WTC11 (cell line): Measurements from ENCODE around the gene AHRR. TPM values are rescaled to one million over a fixed set of nuclear protein-coding genes. Genes with fewer than 3 reads are reported as not detected.
A peak's percentile ranks its signal among the peaks of the same experiment; 100 is the strongest.

ENCODE experiments used
- ATAC-seq: fragments of 200-7000 bp; cut with Tn5 transposase; 2 replicates; pipeline ENCODE4 v1.10.0; 2021; ENCODE audit warnings: mild to moderate bottlenecking, moderate library complexity
- CTCF ChIA-PET: fragments of 300-600 bp; sonication (Branson Sonifier 250); formaldehyde crosslinking; loops from one replicate; lab custom pipeline; 2021; ENCODE audit warnings: antibody characterized with exemption; lab: Charles Lee
- POLR2A ChIA-PET: fragments of 350-600 bp; sonication (Branson Sonifier 250); formaldehyde crosslinking; loops from one replicate; lab custom pipeline; 2021; ENCODE audit warnings: antibody characterized with exemption; lab: Charles Lee
- DNase-seq: peaks from one replicate; pipeline ENCODE4 v3.0.0; 2021; ENCODE audit warnings: low spot score
- H3K27ac Mint-ChIP-seq: 2 replicates; pipeline ENCODE4 v1.8.0; 2021; ENCODE audit warnings: mixed read lengths
- H3K27me3 Mint-ChIP-seq: 2 replicates; pipeline ENCODE4 v1.8.0; 2021; ENCODE audit warnings: low read depth, mild to moderate bottlenecking, moderate library complexity, mixed read lengths
- H3K36me3 Mint-ChIP-seq: 2 replicates; pipeline ENCODE4 v1.8.0; 2021; ENCODE audit warnings: mixed read lengths
- H3K4me1 Mint-ChIP-seq: 2 replicates; pipeline ENCODE4 v1.8.0; 2022; ENCODE audit warnings: mixed read lengths
- H3K4me3 Mint-ChIP-seq: 2 replicates; pipeline ENCODE4 v1.8.0; 2021; ENCODE audit warnings: mild to moderate bottlenecking, moderate library complexity, mixed read lengths
- H3K9me3 Mint-ChIP-seq: 2 replicates; pipeline ENCODE4 v1.8.0; 2021; ENCODE audit warnings: mixed read lengths
- ATF2 ChIP-seq: sonication (generic); formaldehyde crosslinking; IDR thresholded peaks from 2 replicates; pipeline ENCODE4 v1.8.1; 2022; ENCODE audit warnings: low read depth, missing genetic modification reagents, borderline replicate concordance
- CREM ChIP-seq: sonication (generic); formaldehyde crosslinking; IDR thresholded peaks from 2 replicates; pipeline ENCODE4 v1.8.1; 2022; ENCODE audit warnings: mild to moderate bottlenecking, missing genetic modification reagents, moderate library complexity
- CTCF ChIP-seq: fragments of 200-600 bp; IDR thresholded peaks from 2 replicates; pipeline ENCODE4 v1.8.0; 2022; ENCODE audit warnings: antibody characterized with exemption
- ELF4 ChIP-seq: sonication (generic); formaldehyde crosslinking; IDR thresholded peaks from 2 replicates; pipeline ENCODE4 v1.8.1; 2022; ENCODE audit warnings: low read depth, mild to moderate bottlenecking, moderate library complexity, missing genetic modification reagents
- KAT7 ChIP-seq: sonication (generic); formaldehyde crosslinking; IDR thresholded peaks from 2 replicates; pipeline ENCODE4 v1.8.1; 2023; ENCODE audit warnings: missing genetic modification reagents, mild to moderate bottlenecking, borderline replicate concordance
- NFYB ChIP-seq: sonication (generic); formaldehyde crosslinking; conservative IDR thresholded peaks from 2 replicates; pipeline ENCODE4 v1.8.0; 2022; ENCODE audit warnings: low read depth, missing genetic modification reagents
- OVOL2 ChIP-seq: fragments of 250-450 bp; sonication (Bioruptor Pico); IDR thresholded peaks from 2 replicates; pipeline ENCODE4 v1.9.0; 2021; ENCODE audit warnings: mild to moderate bottlenecking, borderline replicate concordance
- RORB ChIP-seq: fragments of 250-450 bp; sonication (Bioruptor Pico); IDR thresholded peaks from 2 replicates; pipeline ENCODE4 v1.9.0; 2021; ENCODE audit warnings: mild to moderate bottlenecking
- SMAD3 ChIP-seq: sonication (generic); formaldehyde crosslinking; IDR thresholded peaks from 2 replicates; pipeline ENCODE4 v1.8.0; 2022; ENCODE audit warnings: missing genetic modification reagents, mild to moderate bottlenecking, borderline replicate concordance
- USF2 ChIP-seq: sonication (generic); formaldehyde crosslinking; IDR thresholded peaks from 2 replicates; pipeline ENCODE4 v1.8.1; 2023; ENCODE audit warnings: mild to moderate bottlenecking, missing genetic modification reagents, moderate library complexity
- ZBTB43 ChIP-seq: sonication (generic); formaldehyde crosslinking; IDR thresholded peaks from 2 replicates; pipeline ENCODE4 v1.8.1; 2023; ENCODE audit warnings: mild to moderate bottlenecking, missing genetic modification reagents
- ZNF532 ChIP-seq: fragments of 250-450 bp; sonication (Bioruptor Pico); IDR thresholded peaks from 2 replicates; pipeline ENCODE4 v1.9.0; 2021; ENCODE audit warnings: mild to moderate bottlenecking, borderline replicate concordance
- ZSCAN18 ChIP-seq: fragments of 250-450 bp; sonication (Bioruptor Pico); IDR thresholded peaks from 2 replicates; pipeline ENCODE4 v2.1.2; 2022; ENCODE audit warnings: mild to moderate bottlenecking, moderate library complexity
- total RNA-seq: library from RNA; stranded (reverse); gene quantifications from 3 replicates; pipeline ENCODE4 v1.2.3, GENCODE V29; 2021

AHRR gene
- total RNA-seq, 1 experiment from 2014 or later: 4.5 TPM

- Mint-ChIP-seq H3K27ac (peak overlapping the region; percentile 82; the same call in 1 of the 2 replicates), H3K4me3 (no peak overlapping the region), H3K27me3 (no peaks in the 10 kb centered on the region; the same call in 1 of the 2 replicates), H3K36me3 (peaks cover 2% of the 10 kb centered on the region; the same call in 1 of the 2 replicates), H3K9me3 (peaks cover 3% of the 10 kb centered on the region), H3K4me1 (peaks cover 19% of the 10 kb centered on the region)
- ChIA-PET POLR2A (no interaction called here), CTCF (interaction anchor here (2.2 kb wide), 1 partner anchor 40 kb away, joined by 6 read pairs; no protein-coding TSS in a partner anchor)
- TF ChIP-seq RORB (CRISPR knock-in tag) (no peak), USF2 (no peak), ZNF532 (CRISPR knock-in tag) (no peak), ATF2 (CRISPR knock-in tag) (no peak), SMAD3 (CRISPR knock-in tag) (no peak), CTCF (no peak), OVOL2 (CRISPR knock-in tag) (no peak), KAT7 (no peak)
- no peak for DNase-seq
- ATAC-seq: no peak; the same call in 1 of the 2 replicates
Measured at GRCh38 chr5:390623-391491, 69.3 kb downstream of the AHRR start.

- H3K4me1 Mint-ChIP-seq: peaks cover 19% of the 10 kb centered on the region
- CTCF ChIA-PET: interaction anchor here (0.7 to 2.1 kb wide), 5 partner anchors 22 to 75 kb away, joined by 3 to 7 read pairs (median 3); no protein-coding TSS in a partner anchor
- ATAC-seq (no peak; the same call in 1 of the 2 replicates), DNase-seq (peak; percentile 27)
- no peaks in the 10 kb centered on the region for H3K36me3 Mint-ChIP-seq
- H3K27ac Mint-ChIP-seq: peak overlapping the region; percentile 65
- no peaks in the 10 kb centered on the region; the same call in 1 of the 2 replicates for H3K27me3 Mint-ChIP-seq
- H3K4me3 Mint-ChIP-seq: no peak overlapping the region
- POLR2A ChIA-PET: no interaction called here
- no peak for TF ChIP-seq ELF4 (CRISPR knock-in tag)
- no peak for TF ChIP-seq NFYB (CRISPR knock-in tag)
- no peak for TF ChIP-seq CREM (CRISPR knock-in tag)
- no peak for TF ChIP-seq ZBTB43 (CRISPR knock-in tag)
- no peak for TF ChIP-seq ZSCAN18 (CRISPR knock-in tag)
- H3K9me3 Mint-ChIP-seq: no peaks in the 10 kb centered on the region
Measured at GRCh38 chr5:392431-392988, 71.0 kb downstream of the AHRR start.
